HepG2 (cell line): ENCODE measurements around the gene CTNND2.

Source experiments
- AGO1 ChIP-seq: fragments of 200-400 bp; formaldehyde crosslinking; IDR thresholded peaks from 2 replicates; pipeline ENCODE4 v1.6.1; 2017; ENCODE audit warnings: mild to moderate bottlenecking, low read depth, low read length, moderate library complexity; ENCODE audit not compliant: poor library complexity, severe bottlenecking
- ATF7 ChIP-seq, 2 experiments: fragments of 450-650 bp in 1 of 2; sonication (generic) in 1 of 2; formaldehyde crosslinking in 1 of 2; IDR thresholded peaks; 2 replicates each; pipeline versions ENCODE4 v1.4.0 to v1.6.1; 2016 to 2020; ENCODE audit warnings: antibody characterized with exemption in 1 of 2, mild to moderate bottlenecking in 1 of 2, missing genetic modification reagents in 1 of 2
- CHD4 ChIP-seq: fragments of 200-600 bp; sonication (generic); IDR thresholded peaks from 2 replicates; pipeline ENCODE4 v1.7.0; 2017; ENCODE audit warnings: mild to moderate bottlenecking, low read length, borderline replicate concordance
- HNRNPLL ChIP-seq: fragments of 200-400 bp; formaldehyde crosslinking; IDR thresholded peaks from 2 replicates; pipeline ENCODE4 v1.6.1; 2017; ENCODE audit warnings: mild to moderate bottlenecking, low read depth, low read length; ENCODE audit not compliant: poor library complexity, severe bottlenecking
- TAF1 ChIP-seq: sonication (generic); formaldehyde crosslinking; IDR thresholded peaks from 2 replicates; pipeline ENCODE4 v1.4.0; 2020; ENCODE audit warnings: missing genetic modification reagents
- TBL1XR1 ChIP-seq: fragments of 150-350 bp; IDR thresholded peaks from 2 replicates; pipeline ENCODE4 v1.6.1; 2014; ENCODE audit warnings: borderline replicate concordance, low read length; ENCODE audit not compliant: partially characterized antibody
- U2AF2 ChIP-seq: fragments of 200-400 bp; formaldehyde crosslinking; IDR thresholded peaks from 2 replicates; pipeline ENCODE4 v1.6.1; 2017; ENCODE audit warnings: low read depth, mild to moderate bottlenecking, low read length
- ZNF234 ChIP-seq: sonication (generic); formaldehyde crosslinking; conservative IDR thresholded peaks from 2 replicates; pipeline ENCODE4 v1.5.1; 2020; ENCODE audit warnings: mild to moderate bottlenecking, missing genetic modification reagents
- ZNF253 ChIP-seq: sonication (generic); formaldehyde crosslinking; IDR thresholded peaks from 2 replicates; pipeline ENCODE4 v1.8.0; 2022; ENCODE audit warnings: mild to moderate bottlenecking, missing genetic modification reagents, borderline replicate concordance
- TF ChIP-seq, protein P1 (sequence below): sonication (generic); formaldehyde crosslinking; IDR thresholded peaks from 2 replicates; pipeline ENCODE4 v1.5.0; 2020; ENCODE audit warnings: mild to moderate bottlenecking, missing genetic modification reagents, moderate library complexity

DNA sequence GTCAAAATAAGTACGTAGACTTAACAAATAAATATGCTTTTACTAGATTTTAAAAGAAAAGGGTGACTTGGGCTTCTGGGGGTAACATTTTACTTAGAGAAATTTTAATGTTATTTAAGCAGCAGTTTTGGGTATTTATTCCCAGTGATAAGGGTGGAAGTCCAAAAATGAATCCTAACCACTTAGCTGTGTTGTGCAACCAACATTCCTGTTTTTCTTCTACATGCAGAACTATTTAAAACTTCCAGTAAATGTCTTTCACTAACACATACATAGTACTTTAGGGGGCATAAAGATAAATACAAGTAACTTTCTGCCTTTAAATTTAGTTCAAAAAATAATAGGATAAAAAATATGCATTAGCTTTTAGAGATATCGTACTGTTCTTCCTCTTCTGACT lies 436.7 kb downstream of the CTNND2 start:
- TF ChIP-seq, protein P1, sequence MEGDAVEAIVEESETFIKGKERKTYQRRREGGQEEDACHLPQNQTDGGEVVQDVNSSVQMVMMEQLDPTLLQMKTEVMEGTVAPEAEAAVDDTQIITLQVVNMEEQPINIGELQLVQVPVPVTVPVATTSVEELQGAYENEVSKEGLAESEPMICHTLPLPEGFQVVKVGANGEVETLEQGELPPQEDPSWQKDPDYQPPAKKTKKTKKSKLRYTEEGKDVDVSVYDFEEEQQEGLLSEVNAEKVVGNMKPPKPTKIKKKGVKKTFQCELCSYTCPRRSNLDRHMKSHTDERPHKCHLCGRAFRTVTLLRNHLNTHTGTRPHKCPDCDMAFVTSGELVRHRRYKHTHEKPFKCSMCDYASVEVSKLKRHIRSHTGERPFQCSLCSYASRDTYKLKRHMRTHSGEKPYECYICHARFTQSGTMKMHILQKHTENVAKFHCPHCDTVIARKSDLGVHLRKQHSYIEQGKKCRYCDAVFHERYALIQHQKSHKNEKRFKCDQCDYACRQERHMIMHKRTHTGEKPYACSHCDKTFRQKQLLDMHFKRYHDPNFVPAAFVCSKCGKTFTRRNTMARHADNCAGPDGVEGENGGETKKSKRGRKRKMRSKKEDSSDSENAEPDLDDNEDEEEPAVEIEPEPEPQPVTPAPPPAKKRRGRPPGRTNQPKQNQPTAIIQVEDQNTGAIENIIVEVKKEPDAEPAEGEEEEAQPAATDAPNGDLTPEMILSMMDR (CRISPR knock-in tag), result no peak
- no peak for TF ChIP-seq ZNF234 (CRISPR knock-in tag)
- TF ChIP-seq ZNF253, result no peak
- no peak for TF ChIP-seq U2AF2
- TF ChIP-seq HNRNPLL, result no peak
- no peak for TF ChIP-seq ATF7 (IDR thresholded peaks at IDR 0.05)
- TF ChIP-seq ATF7 (CRISPR knock-in tag; IDR thresholded peaks at IDR 0.05), result no peak
- TF ChIP-seq CHD4, result no peak
- TF ChIP-seq TBL1XR1, result no peak
- no peak for TF ChIP-seq AGO1
- no peak for TF ChIP-seq TAF1
